Measurements from ENCODE around the gene ASIC2. TPM values are rescaled to one million over a fixed set of nuclear protein-coding genes. Genes with fewer than 3 reads are reported as not detected.

ASIC2 gene
- total RNA-seq, 1 experiment from 2014 or later: not detected

DNA sequence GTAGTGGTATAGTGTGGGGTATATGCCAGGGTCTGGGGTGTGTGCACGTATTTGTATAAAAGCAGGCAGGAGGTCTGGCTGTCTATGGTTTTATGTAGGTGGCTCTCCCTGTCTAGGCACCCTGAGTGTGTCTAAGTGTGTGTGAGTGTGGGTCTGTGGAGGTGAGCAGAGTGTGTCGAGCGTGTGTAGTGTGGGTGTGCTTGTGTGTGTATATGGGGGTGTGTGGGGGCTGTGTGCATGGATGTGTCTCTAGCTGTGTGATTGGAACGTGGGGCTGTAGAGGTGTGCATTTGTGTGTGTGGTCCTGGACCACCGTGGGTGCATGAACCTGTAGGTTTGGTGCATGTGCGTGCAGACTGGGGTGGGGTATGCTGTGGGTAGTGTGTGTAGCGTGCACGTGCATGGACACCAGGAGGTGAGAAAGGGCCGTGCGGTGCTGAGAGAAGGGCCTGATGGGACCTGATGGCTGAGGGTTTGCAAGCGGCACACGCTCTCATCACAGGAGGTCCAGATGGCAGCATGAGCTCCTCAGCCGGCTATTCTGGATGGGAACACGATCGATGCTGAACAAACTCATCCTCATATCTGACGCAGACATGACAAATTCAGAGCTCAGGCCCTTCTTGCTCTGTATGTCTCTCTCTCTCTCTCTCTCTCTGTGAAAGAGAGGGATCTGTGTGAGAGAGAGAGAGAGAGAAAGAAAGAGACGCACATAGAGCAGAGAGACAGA is 273.8 kb downstream of the ASIC2 start:
- no peak for DNase-seq (ENCODE audit: unreplicated experiment)
- Mint-ChIP-seq H3K4me1 (ENCODE audit: insufficient read depth, unreplicated experiment) (peaks cover 7% of the 10 kb centered on the region), H3K36me3 (ENCODE audit: insufficient read depth, unreplicated experiment) (no peaks in the 10 kb centered on the region), H3K27ac (ENCODE audit: low read depth, unreplicated experiment) (no peak overlapping the region), H3K9me3 (ENCODE audit: unreplicated experiment) (no peaks in the 10 kb centered on the region), H3K4me3 (ENCODE audit: unreplicated experiment) (no peak overlapping the region), H3K27me3 (ENCODE audit: insufficient read depth, unreplicated experiment) (no peaks in the 10 kb centered on the region)
- ChIA-PET CTCF (interaction anchor here (0.5 to 1.3 kb wide), 5 partner anchors 19 to 656 kb away, joined by 3 to 7 read pairs (median 4); no protein-coding TSS in a partner anchor), POLR2A (no interaction called here)
- TF ChIP-seq, protein P1, sequence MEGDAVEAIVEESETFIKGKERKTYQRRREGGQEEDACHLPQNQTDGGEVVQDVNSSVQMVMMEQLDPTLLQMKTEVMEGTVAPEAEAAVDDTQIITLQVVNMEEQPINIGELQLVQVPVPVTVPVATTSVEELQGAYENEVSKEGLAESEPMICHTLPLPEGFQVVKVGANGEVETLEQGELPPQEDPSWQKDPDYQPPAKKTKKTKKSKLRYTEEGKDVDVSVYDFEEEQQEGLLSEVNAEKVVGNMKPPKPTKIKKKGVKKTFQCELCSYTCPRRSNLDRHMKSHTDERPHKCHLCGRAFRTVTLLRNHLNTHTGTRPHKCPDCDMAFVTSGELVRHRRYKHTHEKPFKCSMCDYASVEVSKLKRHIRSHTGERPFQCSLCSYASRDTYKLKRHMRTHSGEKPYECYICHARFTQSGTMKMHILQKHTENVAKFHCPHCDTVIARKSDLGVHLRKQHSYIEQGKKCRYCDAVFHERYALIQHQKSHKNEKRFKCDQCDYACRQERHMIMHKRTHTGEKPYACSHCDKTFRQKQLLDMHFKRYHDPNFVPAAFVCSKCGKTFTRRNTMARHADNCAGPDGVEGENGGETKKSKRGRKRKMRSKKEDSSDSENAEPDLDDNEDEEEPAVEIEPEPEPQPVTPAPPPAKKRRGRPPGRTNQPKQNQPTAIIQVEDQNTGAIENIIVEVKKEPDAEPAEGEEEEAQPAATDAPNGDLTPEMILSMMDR (IDR thresholded peaks at IDR 0.05; ENCODE audit: unreplicated experiment): no peak
- intact Hi-C loops (cut with micrococcal nuclease): no loop called here
- BruUV-seq (replicated peaks): no TSS peak

DNA sequence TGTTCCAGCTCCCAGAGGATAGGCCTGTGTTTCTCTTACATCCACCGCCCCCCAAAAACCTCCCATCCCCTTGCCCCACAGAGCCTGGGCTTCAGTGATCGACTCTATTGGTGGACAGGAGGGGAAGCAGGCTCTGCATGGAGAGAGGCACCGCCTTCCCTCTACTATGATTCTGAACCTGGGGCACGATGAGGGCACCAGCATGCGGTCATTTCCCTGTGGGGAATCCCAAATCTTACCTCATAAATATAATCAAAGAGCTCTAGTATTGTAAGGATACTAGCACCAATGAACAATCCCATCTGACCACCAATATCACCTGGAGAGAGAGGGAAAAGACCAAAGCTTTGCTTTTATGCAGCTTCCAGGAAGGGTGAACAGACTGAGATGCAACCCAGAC is 275.7 kb downstream of the ASIC2 start:
- intact Hi-C loops (cut with micrococcal nuclease): no loop called here
- ChIA-PET POLR2A (no interaction called here), CTCF (interaction anchor here (0.6 to 2.0 kb wide), 6 partner anchors 9 to 438 kb away, joined by 3 to 10 read pairs (median 3); no protein-coding TSS in a partner anchor)

DNA sequence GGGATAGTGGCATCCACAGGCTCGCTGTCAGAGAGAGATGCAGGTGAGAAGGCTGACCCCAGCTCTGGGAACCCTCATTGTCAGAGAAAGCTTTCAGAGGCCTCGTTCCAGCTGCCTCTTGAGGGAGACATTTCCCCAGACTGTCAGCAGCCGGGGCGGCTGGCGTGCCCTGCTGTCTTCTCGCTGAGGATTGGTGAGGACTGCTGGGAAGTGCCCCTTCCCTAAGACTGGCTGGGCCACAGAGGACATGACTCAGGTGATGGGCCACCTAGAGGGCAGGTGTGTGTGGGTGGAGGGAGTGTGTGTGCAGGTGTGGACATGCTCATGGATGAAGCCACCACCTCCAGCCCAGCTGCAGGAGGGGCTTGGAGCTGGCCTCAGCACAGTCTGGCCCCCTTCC is 276.2 kb downstream of the ASIC2 start:
- intact Hi-C loops (cut with micrococcal nuclease): no loop called here
- Mint-ChIP-seq H3K27me3 (ENCODE audit: insufficient read depth, unreplicated experiment) (no peaks in the 10 kb centered on the region), H3K27ac (ENCODE audit: low read depth, unreplicated experiment) (no peak overlapping the region), H3K4me3 (ENCODE audit: unreplicated experiment) (no peak overlapping the region), H3K36me3 (ENCODE audit: insufficient read depth, unreplicated experiment) (peaks cover 10% of the 10 kb centered on the region), H3K4me1 (ENCODE audit: insufficient read depth, unreplicated experiment) (peaks cover 25% of the 10 kb centered on the region), H3K9me3 (ENCODE audit: unreplicated experiment) (no peaks in the 10 kb centered on the region)
- CTCF ChIA-PET: interaction anchor here (0.9 to 2.0 kb wide), 3 partner anchors 10 to 19 kb away, joined by 3 to 10 read pairs (median 3); no protein-coding TSS in a partner anchor
- peak; percentile 55 for DNase-seq (ENCODE audit: unreplicated experiment)
- TF ChIP-seq, protein P1 (IDR thresholded peaks at IDR 0.05; ENCODE audit: unreplicated experiment): peak; percentile 11
- POLR2A ChIA-PET: no interaction called here
- no TSS peak for BruUV-seq (replicated peaks)

More for the DNA sequence above, 275.7 kb downstream of the ASIC2 start:
- no TSS peak for BruUV-seq (replicated peaks)
- peaks cover 20% of the 10 kb centered on the region for H3K4me1 Mint-ChIP-seq (ENCODE audit: insufficient read depth, unreplicated experiment)
- TF ChIP-seq, protein P1 (IDR thresholded peaks at IDR 0.05; ENCODE audit: unreplicated experiment): no peak
- peaks cover 9% of the 10 kb centered on the region for H3K36me3 Mint-ChIP-seq (ENCODE audit: insufficient read depth, unreplicated experiment)
- H3K4me3 Mint-ChIP-seq (ENCODE audit: unreplicated experiment): no peak overlapping the region
- no peak overlapping the region for H3K27ac Mint-ChIP-seq (ENCODE audit: low read depth, unreplicated experiment)
- DNase-seq (ENCODE audit: unreplicated experiment): no peak
- no peaks in the 10 kb centered on the region for H3K27me3 Mint-ChIP-seq (ENCODE audit: insufficient read depth, unreplicated experiment)
- H3K9me3 Mint-ChIP-seq (ENCODE audit: unreplicated experiment): no peaks in the 10 kb centered on the region

DNA sequence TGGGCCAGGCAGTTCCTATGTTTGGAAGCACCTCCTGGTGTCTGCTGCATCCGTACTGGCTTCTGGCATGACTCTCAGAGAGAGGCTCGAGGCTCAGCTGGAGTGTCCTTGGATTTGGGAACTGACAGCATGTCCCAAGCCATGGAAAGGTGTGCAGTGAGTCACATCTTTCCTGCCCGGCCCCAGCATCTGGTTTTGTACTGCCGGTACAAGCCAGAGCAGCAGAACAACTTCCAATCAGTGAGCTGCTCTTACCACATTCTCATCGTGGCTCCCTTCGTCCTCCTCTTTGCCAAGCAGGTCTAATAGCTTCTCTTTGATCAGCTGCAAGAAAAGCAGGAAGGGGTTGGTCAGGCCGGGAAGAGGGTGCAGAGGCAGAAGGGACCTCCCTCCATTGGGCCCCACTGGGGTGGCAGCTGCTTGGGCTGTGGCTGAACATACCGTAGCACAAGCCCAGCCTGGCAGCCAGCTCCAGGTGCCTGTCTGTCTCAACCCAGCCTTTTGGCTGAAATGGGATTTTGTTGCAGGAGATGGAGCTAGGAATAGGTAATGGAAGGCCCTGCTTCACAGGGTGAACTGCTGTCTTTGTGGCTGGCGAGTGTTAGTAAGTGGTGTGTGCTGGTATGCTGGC is 277.3 kb downstream of the ASIC2 start:
- Mint-ChIP-seq H3K27ac (ENCODE audit: low read depth, unreplicated experiment) (no peak overlapping the region), H3K27me3 (ENCODE audit: insufficient read depth, unreplicated experiment) (no peaks in the 10 kb centered on the region), H3K4me3 (ENCODE audit: unreplicated experiment) (no peak overlapping the region), H3K9me3 (ENCODE audit: unreplicated experiment) (no peaks in the 10 kb centered on the region), H3K4me1 (ENCODE audit: insufficient read depth, unreplicated experiment) (peaks cover 27% of the 10 kb centered on the region), H3K36me3 (ENCODE audit: insufficient read depth, unreplicated experiment) (peaks cover 10% of the 10 kb centered on the region)
- TF ChIP-seq, protein P1 (IDR thresholded peaks at IDR 0.05; ENCODE audit: unreplicated experiment): no peak
- intact Hi-C loops (cut with micrococcal nuclease): no loop called here
- ChIA-PET CTCF (interaction anchor here (0.7 to 1.5 kb wide), 3 partner anchors 17 to 32 kb away, joined by 3 to 5 read pairs (median 3); no protein-coding TSS in a partner anchor), POLR2A (no interaction called here)
- DNase-seq (ENCODE audit: unreplicated experiment): peak; percentile 42
- no TSS peak for BruUV-seq (replicated peaks)
